HG02759 (cell line): ENCODE results near the gene NDUFS1.
"Not testable (repeated sequence)": the region's sequence is repeated elsewhere in the genome, so short reads cannot be mapped to it uniquely, and the experiment has no call there.

ENCODE experiments used
- ATAC-seq: cut with Tn5 transposase; IDR thresholded peaks from one replicate; pipeline ENCODE4 v1.9.1; 2021; ENCODE audit warnings: mild to moderate bottlenecking, moderate library complexity; ENCODE audit not compliant: unreplicated experiment

NDUFS1 gene

GRCh38 chr2:206105541-206105940 is 53.7 kb downstream of the NDUFS1 start:
- no peak for ATAC-seq

GRCh38 chr2:206105038-206105437 is 54.2 kb downstream of the NDUFS1 start:
- ATAC-seq = no peak

GRCh38 chr2:206098872-206099271 is 60.4 kb downstream of the NDUFS1 start:
- ATAC-seq = not testable (repeated sequence)

- no peak for ATAC-seq
These were observed 60.8 kb downstream of the NDUFS1 start for GRCh38 chr2:206098471-206098870.

GRCh38 chr2:206096876-206097275 is 62.4 kb downstream of the NDUFS1 start:
- ATAC-seq = peak; percentile 62

GRCh38 chr2:206095536-206096332 is 63.5 kb downstream of the NDUFS1 start:
- no peak for ATAC-seq

GRCh38 chr2:206092297-206092696 is 66.9 kb downstream of the NDUFS1 start:
- ATAC-seq = no peak

- no peak for ATAC-seq
These were observed 71.0 kb downstream of the NDUFS1 start for GRCh38 chr2:206088248-206088647.

- no peak for ATAC-seq
These were observed 72.4 kb downstream of the NDUFS1 start for GRCh38 chr2:206086716-206087350.

- ATAC-seq = peak; percentile 79
These were observed 73.3 kb downstream of the NDUFS1 start, which contains the start of gene INO80D for GRCh38 chr2:206085742-206086445. Gene INO80D, minus strand, starts transcription at chr2:206086174. Its CDS starts 23,158 bp downstream, at chr2:206063016.

- peak; percentile 46 for ATAC-seq
These were observed 74.1 kb downstream of the NDUFS1 start for GRCh38 chr2:206084870-206085741.

GRCh38 chr2:206084439-206084869 is 74.8 kb downstream of the NDUFS1 start:
- no peak for ATAC-seq

- no peak for ATAC-seq
These were observed 75.4 kb downstream of the NDUFS1 start for GRCh38 chr2:206083602-206084438.

GRCh38 chr2:206082298-206082843 is 76.9 kb downstream of the NDUFS1 start:
- no peak for ATAC-seq

GRCh38 chr2:206080927-206081326 is 78.3 kb downstream of the NDUFS1 start:
- ATAC-seq = no peak

- no peak for ATAC-seq
These were observed 79.4 kb downstream of the NDUFS1 start for GRCh38 chr2:206079699-206080465.

GRCh38 chr2:206077879-206078278 is 81.4 kb downstream of the NDUFS1 start:
- not testable (repeated sequence) for ATAC-seq

GRCh38 chr2:206075113-206075512 is 84.1 kb downstream of the NDUFS1 start:
- no peak for ATAC-seq

GRCh38 chr2:206071807-206072206 is 87.4 kb downstream of the NDUFS1 start:
- ATAC-seq = no peak
